ENCODE data around the gene CES4A.

GRCh38 chr16:66948134-66948836 lies 40.1 kb upstream of the CES4A start:
- TF ChIP-seq TCF4 (CRISPR knock-in tag; IDR thresholded peaks at IDR 0.05; ENCODE audit: borderline replicate concordance) (no peak), CSRNP3 (CRISPR knock-in tag; IDR thresholded peaks at IDR 0.05) (no peak), PATZ1 (CRISPR knock-in tag; IDR thresholded peaks at IDR 0.05; ENCODE audit: borderline replicate concordance) (no peak), OSR1 (CRISPR knock-in tag; IDR thresholded peaks at IDR 0.05) (no peak), ZNF8 (CRISPR knock-in tag; IDR thresholded peaks at IDR 0.05) (no peak), ZFP30 (CRISPR knock-in tag; IDR thresholded peaks at IDR 0.05) (no peak), RARB (CRISPR knock-in tag; IDR thresholded peaks at IDR 0.05) (no peak), CSDC2 (CRISPR knock-in tag; IDR thresholded peaks at IDR 0.05) (no peak), ZFP3 (CRISPR knock-in tag; IDR thresholded peaks at IDR 0.05) (no peak), ZNF565 (CRISPR knock-in tag; conservative IDR thresholded peaks at IDR 0.05; ENCODE audit: low read depth) (no peak), ZNF70 (CRISPR knock-in tag; IDR thresholded peaks at IDR 0.05) (no peak), ISL1 (CRISPR knock-in tag; IDR thresholded peaks at IDR 0.05) (no peak)
- TF ChIP-seq, protein P1, sequence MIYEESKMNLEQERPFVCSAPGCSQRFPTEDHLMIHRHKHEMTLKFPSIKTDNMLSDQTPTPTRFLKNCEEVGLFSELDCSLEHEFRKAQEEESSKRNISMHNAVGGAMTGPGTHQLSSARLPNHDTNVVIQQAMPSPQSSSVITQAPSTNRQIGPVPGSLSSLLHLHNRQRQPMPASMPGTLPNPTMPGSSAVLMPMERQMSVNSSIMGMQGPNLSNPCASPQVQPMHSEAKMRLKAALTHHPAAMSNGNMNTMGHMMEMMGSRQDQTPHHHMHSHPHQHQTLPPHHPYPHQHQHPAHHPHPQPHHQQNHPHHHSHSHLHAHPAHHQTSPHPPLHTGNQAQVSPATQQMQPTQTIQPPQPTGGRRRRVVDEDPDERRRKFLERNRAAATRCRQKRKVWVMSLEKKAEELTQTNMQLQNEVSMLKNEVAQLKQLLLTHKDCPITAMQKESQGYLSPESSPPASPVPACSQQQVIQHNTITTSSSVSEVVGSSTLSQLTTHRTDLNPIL (CRISPR knock-in tag; IDR thresholded peaks at IDR 0.05; ENCODE audit: low read depth), result no peak
